Mesenchymal stem cell (in vitro differentiated cells and primary cell): ENCODE results near the gene OXCT2.

Experiments
- DNase-seq: peaks from one replicate; pipeline ENCODE4 v3.0.0-alpha.2; 2013
- H2AFZ ChIP-seq: one replicate; pipeline ENCODE4 v1.6.1; 2013; ENCODE audit warnings: low read depth, mild to moderate bottlenecking, control low read depth, inconsistent platforms, low read length, moderate library complexity
- H2AK5ac ChIP-seq: 2 replicates; pipeline ENCODE4 v1.6.1; 2013; ENCODE audit warnings: low read length, moderate library complexity, mild to moderate bottlenecking, inconsistent platforms; ENCODE audit not compliant: severe bottlenecking
- H2BK120ac ChIP-seq: one replicate; pipeline ENCODE4 v1.6.1; 2013; ENCODE audit warnings: low read depth, mild to moderate bottlenecking, inconsistent platforms, low read length, moderate library complexity
- H2BK12ac ChIP-seq, 2 experiments: one replicate each; pipeline ENCODE4 v1.6.1; 2013; ENCODE audit warnings: inconsistent platforms in 2 of 2, low read length in 2 of 2, mild to moderate bottlenecking in 2 of 2, moderate library complexity in 2 of 2, control low read depth in 1 of 2
- H2BK15ac ChIP-seq: one replicate; pipeline ENCODE4 v1.6.1; 2013; ENCODE audit warnings: mild to moderate bottlenecking, low read depth, inconsistent platforms; ENCODE audit not compliant: poor library complexity, severe bottlenecking
- H2BK5ac ChIP-seq: 2 replicates; pipeline ENCODE4 v1.6.1; 2013; ENCODE audit warnings: low read depth, mild to moderate bottlenecking, low read length, control low read depth, inconsistent platforms; ENCODE audit not compliant: poor library complexity, severe bottlenecking
- H3K14ac ChIP-seq, 2 experiments: one replicate each; pipeline ENCODE4 v1.6.1; 2013; ENCODE audit warnings: inconsistent platforms in 2 of 2, low read length in 2 of 2, control low read depth in 1 of 2, mild to moderate bottlenecking in 1 of 2, moderate library complexity in 1 of 2
- H3K18ac ChIP-seq, 2 experiments: one replicate each; pipeline ENCODE4 v1.6.1; 2013; ENCODE audit warnings: inconsistent platforms in 2 of 2, low read length in 2 of 2, control low read depth in 1 of 2, low read depth in 1 of 2, mild to moderate bottlenecking in 1 of 2
- H3K23ac ChIP-seq, 2 experiments: one replicate each; pipeline ENCODE4 v1.6.1; 2013; ENCODE audit warnings: inconsistent platforms in 2 of 2, low read length in 2 of 2, mild to moderate bottlenecking in 2 of 2, moderate library complexity in 2 of 2, control low read depth in 1 of 2
- H3K27ac ChIP-seq: 2 replicates; pipeline ENCODE4 v1.5.1; 2013; ENCODE audit warnings: mild to moderate bottlenecking, moderate library complexity, low read length, control low read depth, inconsistent platforms; ENCODE audit not compliant: poor library complexity, severe bottlenecking
- H3K27me3 ChIP-seq, 2 experiments: 2 replicates each; pipeline versions ENCODE4 v1.6.1 to v1.7.0; 2013; ENCODE audit warnings: low read length in 2 of 2, mild to moderate bottlenecking in 2 of 2, moderate library complexity in 2 of 2, control low read depth in 1 of 2, inconsistent platforms in 1 of 2; ENCODE audit not compliant: control insufficient read depth in 1 of 2, insufficient read depth in 1 of 2
- H3K36me3 ChIP-seq, 2 experiments: 2 replicates each; pipeline versions ENCODE4 v1.6.1 to v1.7.0; 2013; ENCODE audit warnings: low read length in 2 of 2, control low read depth in 1 of 2, inconsistent platforms in 1 of 2, low read depth in 1 of 2, mild to moderate bottlenecking in 1 of 2; ENCODE audit not compliant: insufficient read depth in 2 of 2, control insufficient read depth in 1 of 2
- H3K4ac ChIP-seq, 2 experiments: one replicate each; pipeline ENCODE4 v1.6.1; 2013; ENCODE audit warnings: inconsistent platforms in 2 of 2, low read length in 2 of 2, mild to moderate bottlenecking in 2 of 2, moderate library complexity in 2 of 2, control low read depth in 1 of 2, low read depth in 1 of 2
- H3K4me1 ChIP-seq: 2 replicates; pipeline ENCODE4 v1.6.1; 2013; ENCODE audit warnings: low read depth, low read length, control low read depth; ENCODE audit not compliant: control insufficient read depth, insufficient read depth
- H3K4me2 ChIP-seq: 2 replicates; pipeline ENCODE4 v1.6.1; 2013; ENCODE audit warnings: low read length, mild to moderate bottlenecking, inconsistent platforms; ENCODE audit not compliant: poor library complexity, severe bottlenecking
- H3K4me3 ChIP-seq, 2 experiments: 2 replicates each; pipeline versions ENCODE4 v1.5.1 to v1.7.0; 2013; ENCODE audit warnings: low read length in 2 of 2, mild to moderate bottlenecking in 2 of 2, control low read depth in 1 of 2, low read depth in 1 of 2; ENCODE audit not compliant: insufficient read depth in 1 of 2
- H3K79me1 ChIP-seq: replicated peaks from 2 replicates; pipeline ENCODE4 v1.6.1; 2013; ENCODE audit warnings: mild to moderate bottlenecking, control low read depth, low read length, inconsistent platforms; ENCODE audit not compliant: poor library complexity, severe bottlenecking
- H3K9ac ChIP-seq: 2 replicates; pipeline ENCODE4 v1.7.0; 2013; ENCODE audit warnings: mild to moderate bottlenecking, low read length, moderate library complexity
- H3K9me3 ChIP-seq: 2 replicates; pipeline ENCODE4 v1.7.0; 2013; ENCODE audit warnings: mild to moderate bottlenecking, low read length; ENCODE audit not compliant: control insufficient read depth
- H4K8ac ChIP-seq: one replicate; pipeline ENCODE4 v1.6.1; 2013; ENCODE audit warnings: inconsistent platforms, mild to moderate bottlenecking, low read length, moderate library complexity
- H4K91ac ChIP-seq: one replicate; pipeline ENCODE4 v1.6.1; 2013; ENCODE audit warnings: mild to moderate bottlenecking, low read length, inconsistent platforms
- WGBS: methylation state at CpG from one replicate; pipeline ENCODE4 v1.1.7; 2013; ENCODE audit warnings: mixed read lengths; 5-methylcytosine and 5-hydroxymethylcytosine counted together

Gene OXCT2

GRCh38 chr1:39762550-39763540 is 8.3 kb downstream of the OXCT2 start:
- H2AFZ ChIP-seq, result no peak overlapping the region
- no peak overlapping the region for H3K4ac ChIP-seq
- H3K4me3 ChIP-seq, result no peak overlapping the region
- no peak overlapping the region for H2BK5ac ChIP-seq
- no peak overlapping the region for H2BK15ac ChIP-seq
- H2BK12ac ChIP-seq, result no peak overlapping the region
- WGBS, result 92% methylated on average over 28 of the region's 30 CpGs
- H4K91ac ChIP-seq, result no peak overlapping the region
- H2AK5ac ChIP-seq, result no peak overlapping the region
- H3K36me3 ChIP-seq, result peaks cover 16 to 21% of the 10 kb centered on the region in 2 experiments
- H3K14ac ChIP-seq, result no peak overlapping the region
- H3K9ac ChIP-seq, result no peak overlapping the region
- no peak overlapping the region for H4K8ac ChIP-seq
- no peaks in the 10 kb centered on the region for H3K79me1 ChIP-seq
- H3K4me2 ChIP-seq, result no peak overlapping the region
- no peaks in the 10 kb centered on the region for H3K4me1 ChIP-seq
- H3K18ac ChIP-seq, result no peak overlapping the region
- no peak overlapping the region for H3K27ac ChIP-seq
- H3K27me3 ChIP-seq, result no peaks in the 10 kb centered on the region
- no peaks in the 10 kb centered on the region for H3K9me3 ChIP-seq
- no peak overlapping the region for H3K23ac ChIP-seq
- DNase-seq, result no peak
- no peak overlapping the region for H2BK120ac ChIP-seq

DNA sequence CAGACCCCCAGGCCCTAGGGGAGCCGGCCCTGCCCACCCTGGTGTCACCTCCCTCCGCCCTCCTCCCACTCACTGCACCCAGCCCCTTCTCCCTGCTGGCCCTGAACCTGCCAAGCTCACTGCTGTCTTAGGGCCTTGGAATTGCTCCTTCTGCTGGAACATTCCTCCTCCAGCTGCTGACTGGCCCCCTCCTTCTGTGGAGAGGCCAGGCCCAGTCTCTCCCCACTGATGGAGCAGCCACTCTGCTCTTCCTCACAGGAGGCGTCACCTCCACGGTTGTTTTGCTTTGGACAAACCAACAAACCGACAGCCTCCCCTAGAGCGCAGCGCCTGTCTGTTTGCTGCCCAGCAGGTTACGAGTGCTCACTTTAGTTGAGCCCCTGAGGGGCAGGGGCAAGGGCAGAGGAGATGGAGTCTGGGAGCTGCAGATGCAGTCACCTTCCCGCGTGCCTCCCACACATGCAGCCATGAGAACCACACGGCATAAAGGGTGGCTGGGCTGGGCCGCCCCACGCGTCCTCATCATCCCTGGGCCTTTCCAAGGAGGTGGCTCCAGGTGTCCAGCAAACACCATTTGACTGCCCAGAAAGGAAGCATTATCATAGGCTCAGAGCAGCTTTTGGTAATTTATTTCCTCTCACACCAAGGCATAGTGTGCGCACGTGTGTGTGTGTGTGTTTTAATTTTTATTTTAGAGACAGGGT is 9.4 kb downstream of the OXCT2 start:
- WGBS, result 92% methylated on average over 16 of the region's 16 CpGs
- no peak overlapping the region for H3K27ac ChIP-seq

DNA sequence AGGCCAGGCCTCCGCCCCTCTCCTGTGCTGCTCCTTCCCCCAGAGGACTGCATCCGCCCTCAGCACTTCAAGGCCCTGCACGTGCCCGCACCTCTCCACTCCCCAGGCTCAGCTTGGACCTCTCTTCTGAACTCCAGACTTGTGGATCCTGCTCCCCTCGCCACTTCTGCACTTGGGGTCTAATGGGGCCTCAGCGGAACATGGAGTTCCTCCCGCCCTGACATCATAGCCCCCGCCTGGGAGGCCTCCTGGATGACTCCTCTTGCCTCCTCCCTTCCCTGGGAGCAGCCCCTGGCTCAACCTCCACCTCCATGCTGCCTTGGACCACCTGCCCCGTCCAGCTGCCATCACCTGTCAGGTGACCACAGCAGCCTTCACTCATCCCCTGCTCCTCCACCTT is 10.1 kb downstream of the OXCT2 start:
- H3K4me1 ChIP-seq, result no peaks in the 10 kb centered on the region
- no peak overlapping the region for H3K23ac ChIP-seq
- H3K36me3 ChIP-seq, result peaks cover 31 to 34% of the 10 kb centered on the region in 2 experiments
- H2AK5ac ChIP-seq, result no peak overlapping the region
- WGBS, result 82% methylated on average over 9 of the region's 9 CpGs
- H3K4me2 ChIP-seq, result no peak overlapping the region
- H3K4me3 ChIP-seq, result no peak overlapping the region
- no peak overlapping the region for H2BK12ac ChIP-seq
- no peaks in the 10 kb centered on the region for H3K9me3 ChIP-seq
- no peak overlapping the region for H3K9ac ChIP-seq
- DNase-seq, result no peak
- no peaks in the 10 kb centered on the region for H3K27me3 ChIP-seq
- H4K8ac ChIP-seq, result no peak overlapping the region
- H3K79me1 ChIP-seq, result no peaks in the 10 kb centered on the region
- no peak overlapping the region for H2BK120ac ChIP-seq
- H3K14ac ChIP-seq, result peak overlapping the region in 1 of 2 experiments; percentile 55
- no peak overlapping the region for H3K27ac ChIP-seq
- H3K4ac ChIP-seq, result no peak overlapping the region
- no peak overlapping the region for H2AFZ ChIP-seq
- H3K18ac ChIP-seq, result no peak overlapping the region
- no peak overlapping the region for H4K91ac ChIP-seq
- H2BK5ac ChIP-seq, result no peak overlapping the region
- H2BK15ac ChIP-seq, result no peak overlapping the region

More for the DNA sequence above, 9.4 kb downstream of the OXCT2 start:
- H3K4ac ChIP-seq, result no peak overlapping the region
- H4K91ac ChIP-seq, result no peak overlapping the region
- H3K18ac ChIP-seq, result no peak overlapping the region
- no peak overlapping the region for H2AFZ ChIP-seq
- no peaks in the 10 kb centered on the region for H3K27me3 ChIP-seq
- H3K9me3 ChIP-seq, result no peaks in the 10 kb centered on the region
- H3K4me1 ChIP-seq, result no peaks in the 10 kb centered on the region
- no peak overlapping the region for H3K4me2 ChIP-seq
- no peak overlapping the region for H3K4me3 ChIP-seq
- no peak overlapping the region for H2BK15ac ChIP-seq
- H3K23ac ChIP-seq, result no peak overlapping the region
- no peak overlapping the region for H2BK5ac ChIP-seq
- no peak overlapping the region for H2BK12ac ChIP-seq
- DNase-seq, result no peak
- no peak overlapping the region for H2AK5ac ChIP-seq
- H3K14ac ChIP-seq, result peak overlapping the region in 1 of 2 experiments; percentile 12
- H3K9ac ChIP-seq, result no peak overlapping the region
- no peak overlapping the region for H2BK120ac ChIP-seq
- no peaks in the 10 kb centered on the region for H3K79me1 ChIP-seq
- H3K36me3 ChIP-seq, result peaks cover 27% of the 10 kb centered on the region in 2 experiments
- H4K8ac ChIP-seq, result no peak overlapping the region
